Measurements from ENCODE around the gene FAM90A26. TPM values are rescaled to one million over a fixed set of nuclear protein-coding genes. Genes with fewer than 3 reads are reported as not detected.
"Not testable (repeated sequence)": the region's sequence is repeated elsewhere in the genome, so short reads cannot be mapped to it uniquely, and the experiment has no call there.

Gene FAM90A26
- total RNA-seq, 4 donors from 2014 or later: not detected

GRCh38 chr4:9153008-9153570 lies 17.1 kb upstream of the FAM90A26 start:
- in situ Hi-C loops (cut with MboI; ENCODE audit: low sequenced_read_pairs in 4 of 4); H3K36me3 ChIP-seq; intact Hi-C loops (cut with DNase I; ENCODE audit: low total_unique reads); H3K27me3 ChIP-seq; H3K9me3 ChIP-seq; H3K4me1 ChIP-seq: not testable (repeated sequence)
- TF ChIP-seq POLR2A (IDR thresholded peaks at IDR 0.05): peak in 1 of 2 donors; percentile 36
- peak overlapping the region; percentile 71 to 90 (median 86) for H3K27ac ChIP-seq
- ATAC-seq (peak; percentile 100), DNase-seq (peak; percentile 92 to 98)
- peak overlapping the region; percentile 69 to 97 (median 78) for H3K4me3 ChIP-seq

- ATAC-seq; in situ Hi-C loops (cut with MboI; ENCODE audit: low sequenced_read_pairs in 4 of 4); H3K27me3 ChIP-seq; H3K9me3 ChIP-seq; intact Hi-C loops (cut with DNase I; ENCODE audit: low total_unique reads); H3K4me1 ChIP-seq; H3K36me3 ChIP-seq; DNase-seq: not testable (repeated sequence)
- Histone ChIP-seq H3K4me3 (peak overlapping the region; percentile 69 to 97 (median 78)), H3K27ac (peak overlapping the region; percentile 71 to 90 (median 86))
Measured at GRCh38 chr4:9153571-9154157, 16.5 kb upstream of the FAM90A26 start.

- DNase-seq; intact Hi-C loops (cut with DNase I; ENCODE audit: low total_unique reads); H3K36me3 ChIP-seq; H3K27ac ChIP-seq; ATAC-seq; H3K4me3 ChIP-seq; H3K4me1 ChIP-seq; H3K9me3 ChIP-seq; H3K27me3 ChIP-seq; in situ Hi-C loops (cut with MboI; ENCODE audit: low sequenced_read_pairs in 4 of 4): not testable (repeated sequence)
Measured at GRCh38 chr4:9155101-9155886, 14.9 kb upstream of the FAM90A26 start.

- in situ Hi-C loops (cut with MboI; ENCODE audit: low sequenced_read_pairs in 4 of 4); ATAC-seq; H3K4me3 ChIP-seq; H3K36me3 ChIP-seq; H3K9me3 ChIP-seq; intact Hi-C loops (cut with DNase I; ENCODE audit: low total_unique reads); DNase-seq; H3K27ac ChIP-seq; H3K4me1 ChIP-seq; H3K27me3 ChIP-seq: not testable (repeated sequence)
Measured at GRCh38 chr4:9158392-9158791, 11.8 kb upstream of the FAM90A26 start.

GRCh38 chr4:9160046-9160445 lies 10.2 kb upstream of the FAM90A26 start:
- DNase-seq; intact Hi-C loops (cut with DNase I; ENCODE audit: low total_unique reads); ATAC-seq; H3K4me3 ChIP-seq; H3K4me1 ChIP-seq; H3K9me3 ChIP-seq; in situ Hi-C loops (cut with MboI; ENCODE audit: low sequenced_read_pairs in 4 of 4); H3K27ac ChIP-seq; H3K27me3 ChIP-seq; H3K36me3 ChIP-seq: not testable (repeated sequence)

GRCh38 chr4:9165990-9166389 lies 4.2 kb upstream of the FAM90A26 start:
- DNase-seq; in situ Hi-C loops (cut with MboI; ENCODE audit: low sequenced_read_pairs in 4 of 4); intact Hi-C loops (cut with DNase I; ENCODE audit: low total_unique reads): not testable (repeated sequence)

GRCh38 chr4:9210357-9210756 lies 40.1 kb downstream of the FAM90A26 start, which contains the start of gene USP17L10:
TSS of gene USP17L10 (plus strand) at chr4:9210657. CDS start at chr4:9210657, 0 bp downstream.
- H3K27me3 ChIP-seq; ATAC-seq; H3K36me3 ChIP-seq; H3K27ac ChIP-seq; H3K9me3 ChIP-seq; in situ Hi-C loops (cut with MboI; ENCODE audit: low sequenced_read_pairs in 4 of 4); DNase-seq; H3K4me1 ChIP-seq; H3K4me3 ChIP-seq; intact Hi-C loops (cut with DNase I; ENCODE audit: low total_unique reads): not testable (repeated sequence)

More at GRCh38 chr4:9165990-9166389, 4.2 kb upstream of the FAM90A26 start:
- H3K9me3 ChIP-seq, H3K27ac ChIP-seq, H3K4me1 ChIP-seq, H3K4me3 ChIP-seq, ATAC-seq, H3K36me3 ChIP-seq, H3K27me3 ChIP-seq: not testable (repeated sequence)

GRCh38 chr4:9214701-9215100 lies 44.5 kb downstream of the FAM90A26 start:
- H3K4me1 ChIP-seq; intact Hi-C loops (cut with DNase I; ENCODE audit: low total_unique reads); H3K27me3 ChIP-seq; H3K9me3 ChIP-seq; ATAC-seq; H3K36me3 ChIP-seq; DNase-seq; H3K4me3 ChIP-seq; in situ Hi-C loops (cut with MboI; ENCODE audit: low sequenced_read_pairs in 4 of 4); H3K27ac ChIP-seq: not testable (repeated sequence)

GRCh38 chr4:9215105-9215504 lies 44.9 kb downstream of the FAM90A26 start, which contains the start of gene USP17L11:
TSS of gene USP17L11 (plus strand) at chr4:9215405. CDS start at chr4:9215405, 0 bp downstream.
- H3K4me1 ChIP-seq; intact Hi-C loops (cut with DNase I; ENCODE audit: low total_unique reads); H3K4me3 ChIP-seq; H3K27ac ChIP-seq; H3K9me3 ChIP-seq; H3K36me3 ChIP-seq; H3K27me3 ChIP-seq; DNase-seq; in situ Hi-C loops (cut with MboI; ENCODE audit: low sequenced_read_pairs in 4 of 4); ATAC-seq: not testable (repeated sequence)

- H3K36me3 ChIP-seq; H3K9me3 ChIP-seq; intact Hi-C loops (cut with DNase I; ENCODE audit: low total_unique reads); H3K4me1 ChIP-seq; ATAC-seq; H3K27ac ChIP-seq; H3K4me3 ChIP-seq; DNase-seq; H3K27me3 ChIP-seq; in situ Hi-C loops (cut with MboI; ENCODE audit: low sequenced_read_pairs in 4 of 4): not testable (repeated sequence)
Measured at GRCh38 chr4:9219852-9220251, 49.6 kb downstream of the FAM90A26 start, which contains the start of gene USP17L12. TSS of gene USP17L12 (plus strand) at chr4:9220152. CDS start at chr4:9220152, 0 bp downstream.

GRCh38 chr4:9224596-9224995 lies 54.4 kb downstream of the FAM90A26 start, which contains the start of gene USP17L13:
TSS of gene USP17L13 (plus strand) at chr4:9224896. CDS start at chr4:9224896, 0 bp downstream.
- H3K9me3 ChIP-seq; DNase-seq; H3K27ac ChIP-seq; H3K36me3 ChIP-seq; H3K27me3 ChIP-seq; intact Hi-C loops (cut with DNase I; ENCODE audit: low total_unique reads); ATAC-seq; in situ Hi-C loops (cut with MboI; ENCODE audit: low sequenced_read_pairs in 4 of 4); H3K4me3 ChIP-seq; H3K4me1 ChIP-seq: not testable (repeated sequence)

Data from gastrocnemius medialis (tissue), 4 donors.